Nephron progenitor cell (in vitro differentiated cells): ENCODE measurements around the gene NTF3.

Source experiments
- DNase-seq: peaks from one replicate; pipeline ENCODE4 v3.0.0; 2021
- H3K27ac Mint-ChIP-seq: 2 replicates; pipeline ENCODE4 v1.8.0; 2021; ENCODE audit warnings: mild to moderate bottlenecking, moderate library complexity, mixed read lengths
- H3K27me3 Mint-ChIP-seq: 2 replicates; pipeline ENCODE4 v1.8.0; 2021; ENCODE audit warnings: mild to moderate bottlenecking, low read depth, mixed read lengths; ENCODE audit not compliant: poor library complexity
- H3K36me3 Mint-ChIP-seq: 2 replicates; pipeline ENCODE4 v1.8.0; 2021; ENCODE audit warnings: low read depth, mixed read lengths
- H3K4me1 Mint-ChIP-seq: 2 replicates; pipeline ENCODE4 v1.8.0; 2021; ENCODE audit warnings: mixed read lengths
- H3K4me3 Mint-ChIP-seq: 2 replicates; pipeline ENCODE4 v1.8.0; 2021; ENCODE audit warnings: mild to moderate bottlenecking, moderate library complexity, mixed read lengths
- H3K9me3 Mint-ChIP-seq: 2 replicates; pipeline ENCODE4 v1.8.0; 2021; ENCODE audit warnings: mild to moderate bottlenecking, moderate library complexity, mixed read lengths
- CTCF ChIP-seq: fragments of 200-600 bp; sonication (generic); IDR thresholded peaks from 2 replicates; pipeline ENCODE4 v1.5.0; 2021; ENCODE audit warnings: antibody characterized with exemption

The NTF3 gene

GRCh38 chr12:5433845-5434646 is 2.1 kb downstream of the NTF3 start:
- Mint-ChIP-seq H3K27ac (no peak overlapping the region), H3K9me3 (peaks cover 12% of the 10 kb centered on the region), H3K27me3 (peaks cover 46% of the 10 kb centered on the region), H3K36me3 (peaks cover 12% of the 10 kb centered on the region), H3K4me1 (peaks cover 38% of the 10 kb centered on the region), H3K4me3 (no peak overlapping the region)
- no peak for TF ChIP-seq CTCF
- DNase-seq = no peak

- Mint-ChIP-seq H3K4me1 (peaks cover 31% of the 10 kb centered on the region), H3K36me3 (peaks cover 12% of the 10 kb centered on the region), H3K4me3 (no peak overlapping the region), H3K27ac (no peak overlapping the region), H3K27me3 (peaks cover 41% of the 10 kb centered on the region), H3K9me3 (peaks cover 12% of the 10 kb centered on the region)
- TF ChIP-seq CTCF = no peak
- DNase-seq = no peak
These were observed 3.0 kb downstream of the NTF3 start for GRCh38 chr12:5434647-5435560.

- Mint-ChIP-seq H3K9me3 (peaks cover 12% of the 10 kb centered on the region), H3K27me3 (peaks cover 32% of the 10 kb centered on the region), H3K36me3 (peaks cover 12% of the 10 kb centered on the region), H3K4me1 (peaks cover 30% of the 10 kb centered on the region), H3K27ac (no peak overlapping the region), H3K4me3 (no peak overlapping the region)
- no peak for DNase-seq
- TF ChIP-seq CTCF = no peak
These were observed 5.3 kb downstream of the NTF3 start for GRCh38 chr12:5437182-5437583.

- peaks cover 12% of the 10 kb centered on the region for H3K9me3 Mint-ChIP-seq
- H3K27ac Mint-ChIP-seq = no peak overlapping the region
- DNase-seq = no peak
- peaks cover 12% of the 10 kb centered on the region for H3K36me3 Mint-ChIP-seq
- TF ChIP-seq CTCF = no peak
- H3K4me1 Mint-ChIP-seq = peaks cover 27% of the 10 kb centered on the region
- peaks cover 28% of the 10 kb centered on the region for H3K27me3 Mint-ChIP-seq
- H3K4me3 Mint-ChIP-seq = no peak overlapping the region
These were observed 5.7 kb downstream of the NTF3 start for GRCh38 chr12:5437589-5437988.

GRCh38 chr12:5438671-5439200 is 6.8 kb downstream of the NTF3 start:
- Mint-ChIP-seq H3K27ac (no peak overlapping the region), H3K9me3 (peaks cover 12% of the 10 kb centered on the region), H3K4me3 (no peak overlapping the region), H3K27me3 (peaks cover 32% of the 10 kb centered on the region), H3K36me3 (peaks cover 12% of the 10 kb centered on the region), H3K4me1 (peaks cover 26% of the 10 kb centered on the region)
- DNase-seq = no peak
- TF ChIP-seq CTCF = no peak
